H9 (cell line): Measurements from ENCODE around the gene PHLDA2. TPM values are rescaled to one million over a fixed set of nuclear protein-coding genes. Genes with fewer than 3 reads are reported as not detected.

Experiments
- DNase-seq: peaks from one replicate; pipeline ENCODE4 v3.0.0-alpha.2; 2017
- H2AFZ ChIP-seq: one replicate; pipeline ENCODE4 v1.6.1; 2013; ENCODE audit warnings: mild to moderate bottlenecking, low read length, control low read depth, moderate library complexity
- H2AK5ac ChIP-seq: 2 replicates; pipeline ENCODE4 v1.6.1; 2013; ENCODE audit warnings: low read length, control low read depth, mixed read lengths; ENCODE audit not compliant: insufficient read length
- H2BK120ac ChIP-seq: one replicate; pipeline ENCODE4 v1.6.1; 2013; ENCODE audit warnings: low read depth, mild to moderate bottlenecking, low read length, control low read depth, inconsistent platforms; ENCODE audit not compliant: poor library complexity, severe bottlenecking
- H2BK12ac ChIP-seq: 2 replicates; pipeline ENCODE4 v1.6.1; 2013; ENCODE audit warnings: low read length, control low read depth, mixed read lengths, low read depth; ENCODE audit not compliant: insufficient read length
- H2BK15ac ChIP-seq: 2 replicates; pipeline ENCODE4 v1.6.1; 2013; ENCODE audit warnings: low read depth, low read length, control low read depth
- H2BK20ac ChIP-seq: one replicate; pipeline ENCODE4 v1.6.1; 2013; ENCODE audit warnings: low read depth, mild to moderate bottlenecking, low read length, control low read depth, inconsistent platforms; ENCODE audit not compliant: poor library complexity, severe bottlenecking
- H2BK5ac ChIP-seq: 2 replicates; pipeline ENCODE4 v1.6.1; 2013; ENCODE audit warnings: low read length, control low read depth, mixed read lengths; ENCODE audit not compliant: insufficient read length
- H3K14ac ChIP-seq: 2 replicates; pipeline ENCODE4 v1.6.1; 2013; ENCODE audit warnings: low read length, control low read depth; ENCODE audit not compliant: insufficient read depth
- H3K18ac ChIP-seq: 2 replicates; pipeline ENCODE4 v1.6.1; 2013; ENCODE audit warnings: low read depth, mild to moderate bottlenecking, mixed read lengths, low read length, control low read depth; ENCODE audit not compliant: insufficient read length
- H3K23ac ChIP-seq: 2 replicates; pipeline ENCODE4 v1.6.1; 2013; ENCODE audit warnings: low read length, control low read depth, mixed read lengths, low read depth; ENCODE audit not compliant: insufficient read length
- H3K23me2 ChIP-seq: 2 replicates; pipeline ENCODE4 v1.6.1; 2013; ENCODE audit warnings: low read depth, mild to moderate bottlenecking, mixed read lengths, low read length, control low read depth; ENCODE audit not compliant: insufficient read length, poor library complexity, severe bottlenecking
- H3K27ac ChIP-seq: 2 replicates; pipeline ENCODE4 v1.5.1; 2013; ENCODE audit warnings: low read length, control low read depth, mixed read lengths, low read depth; ENCODE audit not compliant: insufficient read length
- H3K27me3 ChIP-seq: 2 replicates; pipeline ENCODE4 v1.6.1; 2013; ENCODE audit warnings: low read length, control low read depth, inconsistent platforms; ENCODE audit not compliant: insufficient read depth
- H3K4ac ChIP-seq: 2 replicates; pipeline ENCODE4 v1.6.1; 2013; ENCODE audit warnings: low read depth, mild to moderate bottlenecking, control low read depth, inconsistent platforms, low read length, moderate library complexity
- H3K4me1 ChIP-seq: 2 replicates; pipeline ENCODE4 v1.6.1; 2013; ENCODE audit warnings: low read length, control low read depth, inconsistent platforms; ENCODE audit not compliant: insufficient read depth
- H3K4me2 ChIP-seq: 2 replicates; pipeline ENCODE4 v1.6.1; 2013; ENCODE audit warnings: low read length, control low read depth, mixed read lengths; ENCODE audit not compliant: insufficient read length, insufficient read depth
- H3K56ac ChIP-seq: 2 replicates; pipeline ENCODE4 v1.6.1; 2013; ENCODE audit warnings: low read depth, mild to moderate bottlenecking, mixed read lengths, low read length, control low read depth; ENCODE audit not compliant: insufficient read length
- H3K79me1 ChIP-seq: 2 replicates; pipeline ENCODE4 v1.6.1; 2013; ENCODE audit warnings: low read depth, mild to moderate bottlenecking, moderate library complexity, low read length, control low read depth, inconsistent platforms; ENCODE audit not compliant: insufficient read depth, poor library complexity, severe bottlenecking
- H3K79me2 ChIP-seq: 2 replicates; pipeline ENCODE4 v1.6.1; 2013; ENCODE audit warnings: low read length, control low read depth, inconsistent platforms; ENCODE audit not compliant: insufficient read depth
- H3K9ac ChIP-seq: 2 replicates; pipeline ENCODE4 v1.6.1; 2013; ENCODE audit warnings: low read length, control low read depth, mixed read lengths; ENCODE audit not compliant: insufficient read length; ENCODE audit errors: extremely low read depth
- H3K9me3 ChIP-seq: one replicate; pipeline ENCODE4 v1.6.1; 2013; ENCODE audit warnings: low read depth, low read length, inconsistent platforms; ENCODE audit not compliant: control insufficient read depth
- H3T11ph ChIP-seq: one replicate; pipeline ENCODE4 v1.6.1; 2013; ENCODE audit warnings: mild to moderate bottlenecking, low read length, control low read depth, inconsistent platforms
- H4K20me1 ChIP-seq: one replicate; pipeline ENCODE4 v1.6.1; 2013; ENCODE audit not compliant: control insufficient read depth, insufficient read length, insufficient read depth
- H4K5ac ChIP-seq: 2 replicates; pipeline ENCODE4 v1.6.1; 2013; ENCODE audit warnings: low read depth, mild to moderate bottlenecking, mixed read lengths, low read length, control low read depth; ENCODE audit not compliant: insufficient read length
- H4K8ac ChIP-seq: replicated peaks from 2 replicates; pipeline ENCODE4 v1.6.1; 2013; ENCODE audit warnings: low read length, control low read depth, mixed read lengths, low read depth; ENCODE audit not compliant: insufficient read length
- H4K91ac ChIP-seq: 2 replicates; pipeline ENCODE4 v1.6.1; 2013; ENCODE audit warnings: low read depth, mild to moderate bottlenecking, moderate library complexity, mixed read lengths, low read length, control low read depth; ENCODE audit not compliant: insufficient read length
- H3K27ac Mint-ChIP-seq, 3 experiments: 2 replicates in 2 of 3; 3 replicates in 1 of 3; pipeline ENCODE4 v1.8.0; 2020 to 2021; ENCODE audit warnings: mixed read lengths in 3 of 3, mild to moderate bottlenecking in 1 of 3, moderate library complexity in 1 of 3
- H3K27me3 Mint-ChIP-seq: 2 replicates; pipeline ENCODE4 v1.8.0; 2021; ENCODE audit warnings: low read depth, mild to moderate bottlenecking, moderate library complexity, mixed read lengths
- H3K36me3 Mint-ChIP-seq, 3 experiments: 2 replicates in 2 of 3; 3 replicates in 1 of 3; pipeline ENCODE4 v1.8.0; 2020 to 2021; ENCODE audit warnings: low read depth in 3 of 3, mixed read lengths in 3 of 3; ENCODE audit not compliant: insufficient read depth in 1 of 3
- H3K4me1 Mint-ChIP-seq, 2 experiments: 2 replicates each; pipeline ENCODE4 v1.8.0; 2020; ENCODE audit warnings: mixed read lengths in 2 of 2
- H3K4me3 Mint-ChIP-seq, 2 experiments: 2 replicates in 1 of 2; 3 replicates in 1 of 2; pipeline ENCODE4 v1.8.0; 2020 to 2021; ENCODE audit warnings: mild to moderate bottlenecking in 2 of 2, mixed read lengths in 2 of 2, moderate library complexity in 1 of 2
- H3K9me3 Mint-ChIP-seq, 2 experiments: 2 replicates in 1 of 2; 3 replicates in 1 of 2; pipeline ENCODE4 v1.8.0; 2020; ENCODE audit warnings: mild to moderate bottlenecking in 2 of 2, mixed read lengths in 2 of 2, moderate library complexity in 1 of 2
- WGBS: extraction: QIAGEN DNeasy Blood & Tissue Kit; methylation state at CpG from one replicate; pipeline ENCODE4 v1.1.7; 2013; ENCODE audit warnings: missing lambda C conversion rate, low lambda C conversion rate, mixed read lengths; ENCODE audit not compliant: insufficient read length; ENCODE audit errors: extremely low coverage; 5-methylcytosine and 5-hydroxymethylcytosine counted together
- total RNA-seq: library from RNA; stranded (reverse); gene quantifications from 2 replicates; pipeline ENCODE4 v1.2.1, GENCODE V29; 2021
- TF ChIP-seq, protein P1 (sequence below): fragments of 200-600 bp; sonication (generic); conservative IDR thresholded peaks from 3 replicates; pipeline ENCODE4 v1.8.0; 2021; ENCODE audit warnings: antibody characterized with exemption, mild to moderate bottlenecking

Gene PHLDA2
- total RNA-seq, 1 experiment from 2014 or later: 42.8 TPM

DNA sequence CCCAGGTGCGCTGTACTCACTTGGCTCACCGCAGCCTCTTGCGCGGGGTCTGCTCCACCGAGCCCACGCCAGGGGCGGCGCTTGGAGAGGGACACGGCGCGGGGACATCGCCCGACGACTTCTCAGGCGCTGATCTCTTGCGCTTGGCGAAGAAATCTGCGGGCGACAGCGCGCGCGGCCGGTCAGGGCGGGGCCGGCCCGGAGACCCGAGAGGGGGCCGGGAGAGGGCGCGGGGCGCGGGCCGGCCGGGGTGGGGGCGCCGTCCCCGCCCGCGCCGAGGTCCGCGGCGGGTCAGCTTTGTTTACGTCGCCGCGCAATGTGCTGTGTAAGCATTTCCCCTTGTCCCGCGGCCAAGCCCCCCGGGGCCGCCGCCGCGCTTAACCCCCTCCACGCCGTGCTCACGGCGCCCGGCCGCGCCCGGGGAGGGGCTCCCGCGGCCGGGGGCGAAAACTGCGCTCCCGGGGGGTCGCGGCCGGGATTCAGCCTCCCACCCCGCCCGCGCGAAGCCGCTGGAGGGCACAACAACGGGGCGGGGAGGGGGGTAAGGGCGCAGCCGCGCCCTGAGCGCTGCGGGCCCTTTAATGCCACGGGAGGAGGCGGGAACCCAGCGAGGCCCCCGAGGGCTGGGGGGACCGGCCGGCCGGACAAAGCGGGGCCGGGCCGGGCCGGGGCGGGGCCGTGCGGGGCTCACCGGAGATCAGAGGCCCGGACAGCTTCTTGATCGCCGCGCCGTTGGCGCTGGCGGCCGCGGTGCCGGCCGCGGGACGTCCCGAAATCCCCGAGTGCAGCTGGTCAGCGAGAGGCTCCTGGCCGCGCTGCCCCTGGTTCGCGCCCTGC, 45.0 kb downstream of the PHLDA2 start:
- H3K27ac Mint-ChIP-seq: no peak overlapping the region
- TF ChIP-seq, protein P1, sequence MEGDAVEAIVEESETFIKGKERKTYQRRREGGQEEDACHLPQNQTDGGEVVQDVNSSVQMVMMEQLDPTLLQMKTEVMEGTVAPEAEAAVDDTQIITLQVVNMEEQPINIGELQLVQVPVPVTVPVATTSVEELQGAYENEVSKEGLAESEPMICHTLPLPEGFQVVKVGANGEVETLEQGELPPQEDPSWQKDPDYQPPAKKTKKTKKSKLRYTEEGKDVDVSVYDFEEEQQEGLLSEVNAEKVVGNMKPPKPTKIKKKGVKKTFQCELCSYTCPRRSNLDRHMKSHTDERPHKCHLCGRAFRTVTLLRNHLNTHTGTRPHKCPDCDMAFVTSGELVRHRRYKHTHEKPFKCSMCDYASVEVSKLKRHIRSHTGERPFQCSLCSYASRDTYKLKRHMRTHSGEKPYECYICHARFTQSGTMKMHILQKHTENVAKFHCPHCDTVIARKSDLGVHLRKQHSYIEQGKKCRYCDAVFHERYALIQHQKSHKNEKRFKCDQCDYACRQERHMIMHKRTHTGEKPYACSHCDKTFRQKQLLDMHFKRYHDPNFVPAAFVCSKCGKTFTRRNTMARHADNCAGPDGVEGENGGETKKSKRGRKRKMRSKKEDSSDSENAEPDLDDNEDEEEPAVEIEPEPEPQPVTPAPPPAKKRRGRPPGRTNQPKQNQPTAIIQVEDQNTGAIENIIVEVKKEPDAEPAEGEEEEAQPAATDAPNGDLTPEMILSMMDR: no peak
- H3K9ac ChIP-seq: no peak overlapping the region
- H2AFZ ChIP-seq: no peak overlapping the region
- no peaks in the 10 kb centered on the region; the same call in 1 of the 2 replicates for H3K4me1 ChIP-seq
- H3K9me3 ChIP-seq: no peaks in the 10 kb centered on the region
- H3K56ac ChIP-seq: no peak overlapping the region
- no peaks in the 10 kb centered on the region for H3K79me1 ChIP-seq
- no peak overlapping the region for H2AK5ac ChIP-seq
- no peaks in the 10 kb centered on the region for H3K23me2 ChIP-seq
- no CpG with 5 or more reads among the region's 119 CpGs for WGBS
- peak overlapping the region; percentile 47 to 69 for H3K4me3 Mint-ChIP-seq
- no peak overlapping the region for H3K14ac ChIP-seq
- H2BK120ac ChIP-seq: no peak overlapping the region
- H2BK12ac ChIP-seq: no peak overlapping the region
- no peak overlapping the region for H3K23ac ChIP-seq
- no peak overlapping the region for H3K18ac ChIP-seq
- H3K79me2 ChIP-seq: no peaks in the 10 kb centered on the region
- H3K4me2 ChIP-seq: peak overlapping the region; percentile 11
- no peak overlapping the region for H3K4ac ChIP-seq
- H4K20me1 ChIP-seq: no peaks in the 10 kb centered on the region
- peaks cover 5% of the 10 kb centered on the region; the same call in 1 of the 2 replicates for H3K27me3 ChIP-seq
- H4K5ac ChIP-seq: no peak overlapping the region
- no peak overlapping the region for H2BK5ac ChIP-seq
- no peak overlapping the region for H2BK20ac ChIP-seq
- peaks cover 22 to 26% of the 10 kb centered on the region in 2 experiments for H3K4me1 Mint-ChIP-seq
- H3K27me3 Mint-ChIP-seq: peaks cover 82% of the 10 kb centered on the region
- DNase-seq: no peak
- no peak overlapping the region for H3T11ph ChIP-seq
- H3K27ac ChIP-seq: no peak overlapping the region
- no peaks in the 10 kb centered on the region for H3K9me3 Mint-ChIP-seq
- H4K91ac ChIP-seq: no peak overlapping the region
- H3K36me3 Mint-ChIP-seq: peaks cover 0 to 6% (median 5%) of the 10 kb centered on the region in 3 experiments; a peak in 4 of 7 replicates
- H2BK15ac ChIP-seq: no peak overlapping the region
- H4K8ac ChIP-seq: no peak overlapping the region
